Stomach (tissue), 4 donors: ENCODE measurements around the gene ADGRG7.

Experiments used
- CTCF ChIP-seq, 7 experiments: fragments of 450-650 bp in 4 of 7; fragments of 200-600 bp in 3 of 7; sonication (generic) in 3 of 7; IDR thresholded peaks; one replicate each; pipeline ENCODE4 v1.5.1; 2016 to 2019; ENCODE audit warnings: antibody characterized with exemption in 7 of 7, control low read depth in 2 of 7, mild to moderate bottlenecking in 1 of 7
- POLR2A ChIP-seq, 4 donors: fragments of 450-650 bp; IDR thresholded peaks; one replicate each; pipeline ENCODE4 v1.6.1; 2016; ENCODE audit warnings: antibody characterized with exemption in 4 of 4, control low read depth in 2 of 4, mild to moderate bottlenecking in 1 of 4, moderate library complexity in 1 of 4

- TF ChIP-seq CTCF (IDR thresholded peaks at IDR 0.05) (no peak), POLR2A (IDR thresholded peaks at IDR 0.05) (no peak)
Observed at GRCh38 chr3:100615684-100616083, 6.3 kb downstream of the ADGRG7 start.
